ENCODE results near the gene DNM3.
A peak's percentile ranks its signal among the peaks of the same experiment; 100 is the strongest.

DNA sequence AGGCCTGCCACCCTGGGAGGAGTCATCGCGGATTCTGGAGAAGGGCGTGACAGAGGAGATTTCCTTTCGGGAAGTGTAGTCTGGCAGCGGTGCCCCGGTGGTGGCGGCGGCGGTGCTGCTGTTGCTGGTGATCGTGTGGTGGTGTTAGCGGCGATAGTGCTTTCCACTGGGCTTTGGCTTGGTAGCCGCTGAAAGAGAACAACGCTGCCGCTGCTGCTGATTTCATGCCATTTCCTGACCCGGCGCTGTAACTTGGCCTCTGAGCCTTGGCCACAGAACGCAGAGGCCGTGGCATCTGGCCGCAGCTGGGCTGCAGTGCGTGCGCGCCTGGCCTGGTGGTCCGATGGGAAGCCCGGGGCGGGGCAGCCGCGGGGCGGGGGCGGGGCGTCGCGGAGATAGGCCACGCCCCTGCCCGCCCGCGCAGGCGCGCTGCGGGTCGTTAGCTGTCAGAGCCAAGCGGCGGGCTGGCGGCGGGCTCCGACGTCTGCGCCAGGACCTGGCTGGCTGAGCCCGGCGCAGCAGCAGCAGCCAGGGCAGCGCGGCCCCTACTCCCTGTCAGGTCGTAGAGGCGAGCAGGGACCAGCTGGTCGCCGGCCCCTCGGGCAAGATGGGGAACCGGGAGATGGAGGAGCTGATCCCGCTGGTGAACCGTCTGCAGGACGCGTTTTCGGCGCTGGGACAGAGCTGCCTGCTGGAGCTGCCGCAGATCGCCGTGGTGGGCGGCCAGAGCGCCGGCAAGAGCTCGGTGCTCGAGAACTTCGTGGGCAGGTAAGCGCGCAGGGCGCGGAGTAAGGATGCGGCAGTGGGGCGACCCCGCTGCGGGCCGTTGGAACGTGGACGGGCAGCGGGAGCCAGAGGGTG, at the start of gene DNM3:
- TF ChIP-seq SP2 (tag by site-specific recombination; IDR thresholded peaks at IDR 0.05): peak; percentile 28; the same call in 1 of the 2 replicates
- TF ChIP-seq, protein P1, sequence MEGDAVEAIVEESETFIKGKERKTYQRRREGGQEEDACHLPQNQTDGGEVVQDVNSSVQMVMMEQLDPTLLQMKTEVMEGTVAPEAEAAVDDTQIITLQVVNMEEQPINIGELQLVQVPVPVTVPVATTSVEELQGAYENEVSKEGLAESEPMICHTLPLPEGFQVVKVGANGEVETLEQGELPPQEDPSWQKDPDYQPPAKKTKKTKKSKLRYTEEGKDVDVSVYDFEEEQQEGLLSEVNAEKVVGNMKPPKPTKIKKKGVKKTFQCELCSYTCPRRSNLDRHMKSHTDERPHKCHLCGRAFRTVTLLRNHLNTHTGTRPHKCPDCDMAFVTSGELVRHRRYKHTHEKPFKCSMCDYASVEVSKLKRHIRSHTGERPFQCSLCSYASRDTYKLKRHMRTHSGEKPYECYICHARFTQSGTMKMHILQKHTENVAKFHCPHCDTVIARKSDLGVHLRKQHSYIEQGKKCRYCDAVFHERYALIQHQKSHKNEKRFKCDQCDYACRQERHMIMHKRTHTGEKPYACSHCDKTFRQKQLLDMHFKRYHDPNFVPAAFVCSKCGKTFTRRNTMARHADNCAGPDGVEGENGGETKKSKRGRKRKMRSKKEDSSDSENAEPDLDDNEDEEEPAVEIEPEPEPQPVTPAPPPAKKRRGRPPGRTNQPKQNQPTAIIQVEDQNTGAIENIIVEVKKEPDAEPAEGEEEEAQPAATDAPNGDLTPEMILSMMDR (tag by site-specific recombination; IDR thresholded peaks at IDR 0.05): no peak; the same call in 1 of the 2 replicates
- TF ChIP-seq MYNN (tag by site-specific recombination; IDR thresholded peaks at IDR 0.05; ENCODE audit: borderline replicate concordance): no peak
- peak; percentile 87 for TF ChIP-seq KLF1 (tag by site-specific recombination; IDR thresholded peaks at IDR 0.05)
